Vagina (tissue), 2 donors: ENCODE measurements around the gene SURF2. TPM values are rescaled to one million over a fixed set of nuclear protein-coding genes. Genes with fewer than 3 reads are reported as not detected.
"Not testable (repeated sequence)": the region's sequence is repeated elsewhere in the genome, so short reads cannot be mapped to it uniquely, and the experiment has no call there.

ENCODE experiments used
- DNase-seq, 2 donors: peaks; one replicate each; pipeline ENCODE4 v3.0.0-alpha.2; 2017; ENCODE audit errors: extremely low spot score in 2 of 2
- H3K27ac ChIP-seq: fragments of 200-600 bp; sonication (generic); one replicate; pipeline ENCODE4 v1.5.1; 2019
- H3K27me3 ChIP-seq: fragments of 200-600 bp; sonication (generic); one replicate; pipeline ENCODE4 v1.5.1; 2019
- H3K36me3 ChIP-seq, 2 donors: fragments of 200-600 bp; sonication (generic); one replicate each; pipeline ENCODE4 v1.5.1; 2017 to 2019
- H3K4me1 ChIP-seq: fragments of 200-600 bp; sonication (generic); one replicate; pipeline ENCODE4 v1.5.1; 2019
- H3K4me3 ChIP-seq, 2 donors: fragments of 200-600 bp; sonication (generic); 1 replicate in 1 of 2; 2 replicates in 1 of 2; pipeline ENCODE4 v1.5.1; 2016 to 2019
- H3K9me3 ChIP-seq: fragments of 200-600 bp; sonication (generic); one replicate; pipeline ENCODE4 v1.5.1; 2019
- CTCF ChIP-seq, 3 experiments: fragments of 450-650 bp in 2 of 3; fragments of 200-600 bp in 1 of 3; sonication (generic) in 1 of 3; IDR thresholded peaks; one replicate each; pipeline ENCODE4 v1.5.1; 2017 to 2019; ENCODE audit warnings: antibody characterized with exemption in 3 of 3, mild to moderate bottlenecking in 2 of 3, moderate library complexity in 2 of 3
- POLR2A ChIP-seq, 2 donors: fragments of 450-650 bp; IDR thresholded peaks; one replicate each; pipeline ENCODE4 v1.6.1; 2017; ENCODE audit warnings: antibody characterized with exemption in 2 of 2, mild to moderate bottlenecking in 2 of 2, moderate library complexity in 2 of 2
- POLR2AphosphoS5 ChIP-seq, 2 donors: sonication (generic); formaldehyde crosslinking; IDR thresholded peaks; one replicate each; pipeline ENCODE4 v1.9.0; 2017; ENCODE audit warnings: antibody characterized with exemption in 2 of 2, mild to moderate bottlenecking in 2 of 2, low read depth in 1 of 2; ENCODE audit not compliant: insufficient read depth in 1 of 2
- intact Hi-C: fragments of 100-400 bp; cut with DNase I; formaldehyde crosslinking; loops from one replicate; pipeline ENCODE4 v1.15.1; 2023
- total RNA-seq: library from RNA; depleted of rRNA; stranded (reverse); fragments of >200 nt; gene quantifications from one replicate; pipeline ENCODE4 v1.2.3, GENCODE V29; 2016

SURF2 gene
- total RNA-seq, 1 donor from 2014 or later = 19.9 TPM

GRCh38 chr9:133375724-133376654 is 19.6 kb downstream of the SURF2 start, which contains the start of the genes STKLD1 and SURF4:
Gene STKLD1 (plus strand): TSS chr9:133376366. CDS start chr9:133376474, 108 bp downstream.
Gene SURF4 (minus strand): TSS chr9:133376060. CDS start chr9:133375969, 91 bp downstream.
- Histone ChIP-seq H3K4me1 (peaks cover 54% of the 10 kb centered on the region), H3K36me3 (no peaks in the 10 kb centered on the region), H3K27me3 (no peaks in the 10 kb centered on the region), H3K27ac (peak within 1 kb of the TSS; percentile 86), H3K9me3 (no peaks in the 10 kb centered on the region), H3K4me3 (peak within 1 kb of the TSS; percentile 91 to 92)
- no peak for TF ChIP-seq CTCF (IDR thresholded peaks at IDR 0.05)
- TF ChIP-seq POLR2A (IDR thresholded peaks at IDR 0.05) = peak in 1 of 2 donors; percentile 83
- TF ChIP-seq POLR2AphosphoS5 (IDR thresholded peaks at IDR 0.05; ENCODE audit: insufficient read depth in 1 of 2, low read depth in 1 of 2) = peak in 1 of 2 donors; percentile 49
- DNase-seq = no peak
- intact Hi-C loops = loop anchor here (10.0 kb wide), 1 partner anchor 1771 kb away; no protein-coding TSS in a partner anchor

GRCh38 chr9:133377280-133377679 is 20.9 kb downstream of the SURF2 start:
- H3K9me3 ChIP-seq, H3K27me3 ChIP-seq, H3K27ac ChIP-seq: not testable (repeated sequence)

GRCh38 chr9:133377721-133378216 is 21.4 kb downstream of the SURF2 start:
- no peak overlapping the region for H3K27ac ChIP-seq
- DNase-seq = no peak
- H3K4me3 ChIP-seq = no peak overlapping the region
- H3K27me3 ChIP-seq = no peaks in the 10 kb centered on the region
- TF ChIP-seq POLR2A (IDR thresholded peaks at IDR 0.05) (no peak), POLR2AphosphoS5 (IDR thresholded peaks at IDR 0.05; ENCODE audit: insufficient read depth in 1 of 2, low read depth in 1 of 2) (no peak), CTCF (IDR thresholded peaks at IDR 0.05) (no peak)
- peaks cover 37% of the 10 kb centered on the region for H3K4me1 ChIP-seq
- intact Hi-C loops = loop anchor here (10.0 kb wide), 1 partner anchor 1773 kb away; no protein-coding TSS in a partner anchor
- H3K36me3 ChIP-seq = no peaks in the 10 kb centered on the region
- no peaks in the 10 kb centered on the region for H3K9me3 ChIP-seq

More at GRCh38 chr9:133377280-133377679, 20.9 kb downstream of the SURF2 start:
- not testable (repeated sequence) for DNase-seq, H3K36me3 ChIP-seq, H3K4me3 ChIP-seq
- intact Hi-C loops = loop anchor here (10.0 kb wide), 1 partner anchor 1772 kb away; no protein-coding TSS in a partner anchor
- peaks cover 41% of the 10 kb centered on the region for H3K4me1 ChIP-seq

GRCh38 chr9:133378408-133378962 is 22.1 kb downstream of the SURF2 start:
- Histone ChIP-seq H3K36me3 (no peaks in the 10 kb centered on the region), H3K27me3 (no peaks in the 10 kb centered on the region), H3K9me3 (no peaks in the 10 kb centered on the region), H3K4me1 (peaks cover 29% of the 10 kb centered on the region), H3K4me3 (no peak overlapping the region), H3K27ac (no peak overlapping the region)
- no peak for TF ChIP-seq POLR2AphosphoS5 (IDR thresholded peaks at IDR 0.05; ENCODE audit: insufficient read depth in 1 of 2, low read depth in 1 of 2)
- no peak for TF ChIP-seq CTCF (IDR thresholded peaks at IDR 0.05)
- no peak for TF ChIP-seq POLR2A (IDR thresholded peaks at IDR 0.05)
- no peak for DNase-seq
- intact Hi-C loops = loop anchor here (10.0 kb wide), 1 partner anchor 1774 kb away; no protein-coding TSS in a partner anchor
